ENCODE results near the gene ERI3. TPM values are rescaled to one million over a fixed set of nuclear protein-coding genes. Genes with fewer than 3 reads are reported as not detected.

ERI3 gene
- total and polyA plus RNA-seq, 2 donors (not counting 3 experiments of a cell fraction or from before 2014, with no cell fraction given) = 45.3 to 94.0 TPM

DNA sequence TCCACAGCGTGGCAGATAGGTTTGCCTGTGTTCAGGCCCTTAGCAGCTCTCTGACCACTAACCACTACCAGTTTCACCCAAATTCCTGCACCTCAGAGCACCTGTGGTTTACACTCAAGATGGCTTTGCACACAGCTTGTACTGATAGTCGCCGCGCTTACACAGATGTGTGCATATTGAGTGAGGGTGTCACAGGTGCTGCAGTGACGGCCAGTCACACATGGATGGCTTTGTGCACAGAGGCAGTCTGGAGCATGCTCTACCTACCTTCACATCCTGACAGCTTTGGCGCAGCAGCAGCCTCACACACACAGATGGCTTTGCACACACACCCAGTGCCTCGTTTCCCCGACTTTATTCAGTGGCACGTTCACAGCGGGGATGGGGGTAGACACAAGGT is 134.3 kb downstream of the ERI3 start:
- Histone ChIP-seq H3K27me3 (ENCODE audit: control insufficient read depth in 2 of 2, insufficient read depth in 2 of 2, low read length in 2 of 2) (no peaks in the 10 kb centered on the region), H4K20me1 (replicated peaks; ENCODE audit: control insufficient read depth, extremely low read depth, insufficient read depth, low read length) (no peaks in the 10 kb centered on the region), H3K27ac (ENCODE audit: insufficient read depth, low read depth, low read length) (no peak overlapping the region), H3K4me2 (ENCODE audit: insufficient read depth, low read length) (no peak overlapping the region), H3K9me3 (replicated peaks; ENCODE audit: control insufficient read depth, insufficient read depth, low read length) (no peaks in the 10 kb centered on the region), H3K9ac (replicated peaks; ENCODE audit: extremely low read depth, insufficient read depth, low read length) (no peak overlapping the region), H3K79me2 (ENCODE audit: control insufficient read depth, insufficient read depth, low read length) (no peaks in the 10 kb centered on the region), H3K9me1 (replicated peaks; ENCODE audit: control insufficient read depth, extremely low read depth, insufficient read depth, low read length) (no peaks in the 10 kb centered on the region), H3K36me3 (ENCODE audit: control insufficient read depth in 2 of 2, extremely low read depth in 1 of 2, insufficient read depth in 2 of 2, low read length in 2 of 2) (peaks cover 4 to 38% of the 10 kb centered on the region in 2 experiments), H3K4me3 (replicated peaks in 1 of 3; ENCODE audit: insufficient read depth in 1 of 3, low read depth in 1 of 3, low read length in 3 of 3) (no peak overlapping the region), H2AFZ (ENCODE audit: low read depth, low read length) (no peak overlapping the region), H3K4me1 (ENCODE audit: control insufficient read depth, extremely low read depth, insufficient read depth, low read length) (no peaks in the 10 kb centered on the region)
- DNase-seq (ENCODE audit: low read depth, low spot score) (no peak), FAIRE-seq (no peak)
- no peak for TF ChIP-seq FOS (IDR thresholded peaks at IDR 0.05; ENCODE audit: borderline replicate concordance, insufficient read depth, low read length)
- TF ChIP-seq POLR2AphosphoS5 (IDR thresholded peaks at IDR 0.05; ENCODE audit: insufficient read depth, low read depth, low read length) = no peak
- TF ChIP-seq JUN (IDR thresholded peaks at IDR 0.05; ENCODE audit: borderline replicate concordance, insufficient read depth, insufficient read length, low read depth) = no peak
- TF ChIP-seq POLR2A (IDR thresholded peaks at IDR 0.05; ENCODE audit: low read depth, low read length) = no peak
- TF ChIP-seq, protein P1, sequence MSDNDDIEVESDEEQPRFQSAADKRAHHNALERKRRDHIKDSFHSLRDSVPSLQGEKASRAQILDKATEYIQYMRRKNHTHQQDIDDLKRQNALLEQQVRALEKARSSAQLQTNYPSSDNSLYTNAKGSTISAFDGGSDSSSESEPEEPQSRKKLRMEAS (IDR thresholded peaks at IDR 0.05; ENCODE audit: insufficient read depth, insufficient read length) = no peak
- no peak for TF ChIP-seq MYC (IDR thresholded peaks at IDR 0.05; ENCODE audit: low read depth, low read length)
- no peak for TF ChIP-seq GATA2 (IDR thresholded peaks at IDR 0.05; ENCODE audit: insufficient read depth, insufficient read length, low read depth, low read length)
- TF ChIP-seq CTCF (IDR thresholded peaks at IDR 0.05; ENCODE audit: extremely low read depth in 1 of 2, insufficient read depth in 1 of 2, low read depth in 1 of 2, low read length in 2 of 2) = no peak
- no peak for TF ChIP-seq EZH2 (IDR thresholded peaks at IDR 0.05; ENCODE audit: borderline replicate concordance, low read depth, low read length, severe bottlenecking)
- POLR2A ChIA-PET = no interaction called here
- CTCF ChIA-PET = interaction anchor here (1.4 to 1.6 kb wide), 2 partner anchors 96 to 387 kb away, joined by 3 to 4 read pairs; no protein-coding TSS in a partner anchor
- intact Hi-C loops (cut with micrococcal nuclease) = no loop called here
- no TSS peak for BruUV-seq (replicated peaks)
- dilution Hi-C loops (cut with MboI; ENCODE audit: extremely low pct_ligation_motif_present, low sequenced_read_pairs) = no loop called here

Measured in endothelial cell of umbilical vein (primary cell).